Measurements from ENCODE around the gene UNC13D. TPM values are rescaled to one million over a fixed set of nuclear protein-coding genes. Genes with fewer than 3 reads are reported as not detected.
"Not testable (repeated sequence)": the region's sequence is repeated elsewhere in the genome, so short reads cannot be mapped to it uniquely, and the experiment has no call there.

Gene UNC13D
- total RNA-seq, 2 experiments from 2014 or later: 136 to 144 TPM

DNA sequence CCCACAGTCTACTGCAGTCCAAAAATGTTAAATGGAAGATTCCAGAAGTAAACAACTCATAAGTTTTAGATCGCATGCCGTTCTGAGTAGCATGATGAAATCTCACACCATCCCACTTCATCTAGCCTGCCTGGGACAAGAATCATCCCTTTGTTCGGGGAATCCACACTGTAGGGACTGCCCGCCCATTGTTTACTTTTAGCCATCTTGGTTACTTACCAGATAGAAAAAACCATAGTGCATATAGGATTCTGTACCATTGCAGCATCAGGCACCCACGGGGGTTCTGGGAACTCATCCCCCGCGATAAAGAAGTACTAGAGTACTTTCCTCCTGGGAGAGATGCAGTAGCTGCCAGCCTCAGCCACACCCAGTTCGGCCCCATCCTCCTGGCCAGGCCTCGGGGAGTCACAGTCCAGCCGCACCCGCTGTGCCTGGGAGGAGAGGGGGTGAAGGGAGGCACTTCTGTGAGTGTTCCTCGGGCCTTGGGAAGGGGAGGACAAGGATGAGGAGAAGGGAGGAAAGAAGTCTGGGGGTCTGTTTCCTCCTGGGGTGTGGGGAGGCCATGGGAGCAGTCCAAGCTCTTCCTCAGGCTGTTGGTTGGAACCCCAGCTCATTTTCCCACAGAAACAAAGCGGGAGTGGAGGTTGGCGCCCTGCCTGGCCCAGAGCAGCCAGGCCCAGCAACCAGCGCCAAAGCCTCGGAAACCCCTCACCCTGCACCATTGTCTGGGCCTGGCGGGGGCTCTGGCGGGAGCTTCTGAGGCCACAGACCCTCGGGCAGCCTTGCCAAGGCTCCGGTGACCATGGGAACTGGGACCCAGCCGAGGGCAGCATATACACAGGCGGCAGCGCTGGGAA lies 25.3 kb upstream of the UNC13D start:
- Mint-ChIP-seq H3K9me3 (no peaks in the 10 kb centered on the region), H3K27ac (no peak overlapping the region), H3K4me1 (ENCODE audit: low read depth) (peaks cover 22% of the 10 kb centered on the region), H3K27me3 (no peaks in the 10 kb centered on the region), H3K36me3 (ENCODE audit: low read depth) (no peaks in the 10 kb centered on the region), H3K4me3 (no peak overlapping the region)
- DNase-seq (no peak), ATAC-seq (no peak)
- POLR2A ChIA-PET: interaction anchor here (1.3 kb wide), 1 partner anchor 10 kb away, joined by 3 read pairs; no protein-coding TSS in a partner anchor
- TF ChIP-seq, protein P1, sequence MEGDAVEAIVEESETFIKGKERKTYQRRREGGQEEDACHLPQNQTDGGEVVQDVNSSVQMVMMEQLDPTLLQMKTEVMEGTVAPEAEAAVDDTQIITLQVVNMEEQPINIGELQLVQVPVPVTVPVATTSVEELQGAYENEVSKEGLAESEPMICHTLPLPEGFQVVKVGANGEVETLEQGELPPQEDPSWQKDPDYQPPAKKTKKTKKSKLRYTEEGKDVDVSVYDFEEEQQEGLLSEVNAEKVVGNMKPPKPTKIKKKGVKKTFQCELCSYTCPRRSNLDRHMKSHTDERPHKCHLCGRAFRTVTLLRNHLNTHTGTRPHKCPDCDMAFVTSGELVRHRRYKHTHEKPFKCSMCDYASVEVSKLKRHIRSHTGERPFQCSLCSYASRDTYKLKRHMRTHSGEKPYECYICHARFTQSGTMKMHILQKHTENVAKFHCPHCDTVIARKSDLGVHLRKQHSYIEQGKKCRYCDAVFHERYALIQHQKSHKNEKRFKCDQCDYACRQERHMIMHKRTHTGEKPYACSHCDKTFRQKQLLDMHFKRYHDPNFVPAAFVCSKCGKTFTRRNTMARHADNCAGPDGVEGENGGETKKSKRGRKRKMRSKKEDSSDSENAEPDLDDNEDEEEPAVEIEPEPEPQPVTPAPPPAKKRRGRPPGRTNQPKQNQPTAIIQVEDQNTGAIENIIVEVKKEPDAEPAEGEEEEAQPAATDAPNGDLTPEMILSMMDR (IDR thresholded peaks at IDR 0.05): no peak
- intact Hi-C loops (cut with micrococcal nuclease): no loop called here
- CTCF ChIA-PET: interaction anchor here (1.0 to 9.5 kb wide), 2 partner anchors 9 kb away, joined by 6 to 107 read pairs; partner anchors contain the start of gene TRIM47

DNA sequence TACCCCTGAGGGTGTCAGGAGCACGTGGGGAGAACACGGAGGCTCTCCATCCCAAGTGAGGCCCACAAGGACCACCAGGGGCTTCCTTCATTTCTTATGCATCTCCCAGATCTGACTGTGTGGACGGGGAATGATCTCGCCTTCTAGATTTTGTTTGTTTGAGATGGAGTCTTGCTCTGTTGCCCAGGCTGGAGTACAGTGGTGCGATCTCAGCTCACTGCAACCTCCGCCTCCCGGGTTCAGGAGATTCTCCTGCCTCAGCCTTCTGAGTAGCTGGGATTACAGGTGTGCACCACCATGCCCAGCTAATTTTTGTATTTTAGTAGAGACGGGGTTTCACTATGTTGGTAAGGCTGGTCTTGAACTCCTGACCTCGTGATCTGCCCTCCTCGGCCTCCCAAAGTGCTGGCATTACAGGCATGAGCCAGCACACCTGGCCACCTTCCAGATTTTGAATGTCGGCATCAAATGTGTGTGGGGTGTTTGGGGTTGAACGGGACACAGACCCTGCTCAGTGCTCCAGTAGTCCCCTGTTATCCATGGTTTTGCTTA lies 24.6 kb upstream of the UNC13D start:
- DNase-seq; ATAC-seq; H3K9me3 Mint-ChIP-seq; H3K4me3 Mint-ChIP-seq; H3K27me3 Mint-ChIP-seq; H3K36me3 Mint-ChIP-seq (ENCODE audit: low read depth); H3K27ac Mint-ChIP-seq; intact Hi-C loops (cut with micrococcal nuclease); POLR2A ChIA-PET: not testable (repeated sequence)
- CTCF ChIA-PET: interaction anchor here (1.0 to 9.5 kb wide), 4 partner anchors 8 to 105 kb away, joined by 3 to 107 read pairs (median 6); no protein-coding TSS in a partner anchor
- peaks cover 27% of the 10 kb centered on the region for H3K4me1 Mint-ChIP-seq (ENCODE audit: low read depth)

DNA sequence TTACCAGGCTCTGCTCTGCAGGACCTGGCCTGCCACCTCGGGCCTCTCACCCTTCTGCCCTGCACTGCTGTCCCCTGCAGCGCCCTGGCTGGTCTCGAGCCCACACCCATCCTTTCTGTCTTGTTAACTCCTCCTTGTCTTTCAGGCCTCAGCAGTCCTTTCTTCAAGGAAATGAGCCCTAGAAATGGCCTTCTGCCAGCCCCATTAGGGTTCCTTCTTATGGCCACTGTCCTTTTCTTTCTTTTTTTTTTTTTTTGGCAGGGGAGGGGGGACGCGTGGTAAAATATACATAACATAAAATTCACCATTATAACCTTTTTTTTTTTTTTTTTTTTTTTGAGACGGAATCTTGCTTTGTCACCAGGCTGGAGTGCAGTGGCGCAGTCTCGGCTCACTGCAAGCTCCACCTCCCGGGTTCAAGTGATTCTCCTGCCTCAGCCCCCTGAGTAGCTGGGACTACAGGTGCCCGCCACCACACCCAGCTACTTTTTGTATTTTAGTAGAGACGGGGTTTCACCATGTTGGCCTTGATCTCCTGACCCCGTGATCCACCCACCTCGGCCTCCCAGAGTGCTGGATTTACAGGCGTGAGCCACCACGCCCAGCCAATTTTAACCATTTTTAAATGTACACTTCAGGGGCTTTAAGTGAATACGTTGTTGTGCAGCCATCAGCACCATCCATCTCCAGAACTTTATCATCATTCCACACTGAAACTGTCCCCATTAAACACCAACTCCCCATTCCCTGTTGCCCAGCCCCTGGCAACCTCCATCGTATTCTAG lies 21.4 kb upstream of the UNC13D start:
- POLR2A ChIA-PET: interaction anchor here (0.7 to 1.8 kb wide), 3 partner anchors 9 to 87 kb away, joined by 3 to 16 read pairs (median 8); partner anchors contain the start of gene WBP2
- H3K4me3 Mint-ChIP-seq; H3K9me3 Mint-ChIP-seq; H3K36me3 Mint-ChIP-seq (ENCODE audit: low read depth); intact Hi-C loops (cut with micrococcal nuclease); DNase-seq; ATAC-seq; H3K27me3 Mint-ChIP-seq: not testable (repeated sequence)
- Mint-ChIP-seq H3K27ac (peak overlapping the region; percentile 78), H3K4me1 (ENCODE audit: low read depth) (peaks cover 17% of the 10 kb centered on the region)
- CTCF ChIA-PET: interaction anchor here (1.1 to 3.8 kb wide), 5 partner anchors 8 to 79 kb away, joined by 3 to 11 read pairs (median 3); partner anchors contain the start of gene WBP2

DNA sequence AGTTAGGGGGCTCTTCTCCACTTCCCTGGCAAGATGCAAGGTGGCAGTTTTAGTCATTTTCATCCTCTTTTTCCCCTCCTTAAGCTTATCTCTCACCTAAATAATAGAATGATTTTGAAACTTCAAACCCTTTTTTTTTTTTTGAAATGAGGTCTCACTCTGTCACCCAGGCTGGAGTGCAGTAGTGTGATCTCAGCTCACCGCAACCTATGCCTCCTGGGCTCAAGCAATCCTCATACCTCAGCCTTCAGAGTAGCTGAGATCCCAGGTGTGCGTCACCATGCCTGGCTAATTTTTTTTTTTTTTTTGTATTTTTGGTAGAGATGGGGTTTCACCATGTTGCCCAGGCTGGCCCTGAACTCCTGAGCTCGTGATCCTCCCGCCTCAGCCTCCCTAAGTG lies 20.7 kb upstream of the UNC13D start:
- H3K4me3 Mint-ChIP-seq; intact Hi-C loops (cut with micrococcal nuclease); H3K36me3 Mint-ChIP-seq (ENCODE audit: low read depth); H3K9me3 Mint-ChIP-seq; H3K27me3 Mint-ChIP-seq: not testable (repeated sequence)
- peak; percentile 35 for DNase-seq
- ATAC-seq: peak; percentile 60
- H3K4me1 Mint-ChIP-seq (ENCODE audit: low read depth): peaks cover 17% of the 10 kb centered on the region
- CTCF ChIA-PET: interaction anchor here (0.9 to 3.8 kb wide), 7 partner anchors 9 to 141 kb away, joined by 3 to 11 read pairs (median 3); partner anchors contain the start of gene WBP2
- peak overlapping the region; percentile 78 for H3K27ac Mint-ChIP-seq
- POLR2A ChIA-PET: interaction anchor here (0.7 to 1.8 kb wide), 3 partner anchors 9 to 86 kb away, joined by 3 to 16 read pairs (median 8); partner anchors contain the start of gene WBP2

DNA sequence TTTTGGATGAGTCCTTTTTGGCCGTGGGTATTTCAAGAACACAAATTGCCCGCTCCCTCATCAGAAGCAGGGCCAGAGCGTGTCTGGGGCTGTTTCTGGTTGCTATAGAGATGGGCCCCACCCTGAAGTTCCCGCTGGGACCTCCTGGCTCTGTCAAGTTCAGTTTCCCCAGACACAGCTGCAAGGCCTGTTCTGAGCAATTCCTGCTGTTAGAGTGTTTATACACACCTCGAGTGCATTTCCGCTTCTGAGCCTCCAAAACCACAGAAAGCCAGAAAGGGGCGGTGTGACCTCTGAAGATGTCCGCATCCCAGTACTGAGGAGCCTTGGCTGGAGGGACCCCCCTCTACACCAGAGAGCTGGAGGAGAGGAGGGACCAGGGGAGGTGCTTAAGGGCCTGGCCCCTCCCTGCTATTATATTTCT lies 20.3 kb upstream of the UNC13D start:
- Mint-ChIP-seq H3K36me3 (ENCODE audit: low read depth) (no peaks in the 10 kb centered on the region), H3K4me3 (no peak overlapping the region), H3K27ac (peak overlapping the region; percentile 78), H3K27me3 (no peaks in the 10 kb centered on the region), H3K9me3 (no peaks in the 10 kb centered on the region), H3K4me1 (ENCODE audit: low read depth) (peaks cover 17% of the 10 kb centered on the region)
- intact Hi-C loops (cut with micrococcal nuclease): no loop called here
- POLR2A ChIA-PET: interaction anchor here (0.7 to 1.8 kb wide), 3 partner anchors 9 to 85 kb away, joined by 3 to 16 read pairs (median 8); partner anchors contain the start of gene WBP2
- CTCF ChIA-PET: interaction anchor here (0.9 to 4.6 kb wide), 8 partner anchors 9 to 141 kb away, joined by 3 to 47 read pairs (median 4); partner anchors contain the start of genes UNC13D and WBP2
- DNase-seq (peak; percentile 71), ATAC-seq (peak; percentile 78)
- TF ChIP-seq, protein P1 (IDR thresholded peaks at IDR 0.05): no peak
